Brain pericyte (primary cell): ENCODE results near the gene TMEM42.
A peak's percentile ranks its signal among the peaks of the same experiment; 100 is the strongest.

Experiments
- DNase-seq: peaks from one replicate; pipeline ENCODE4 v3.0.0-alpha.2; 2012; ENCODE audit warnings: low read depth, low spot score

The TMEM42 gene

GRCh38 chr3:44874308-44874707 lies 12.6 kb downstream of the TMEM42 start, which contains the start of gene TGM4:
Gene TGM4 (plus strand): TSS chr3:44874608. CDS start chr3:44874679, 71 bp downstream.
- DNase-seq = no peak

DNA sequence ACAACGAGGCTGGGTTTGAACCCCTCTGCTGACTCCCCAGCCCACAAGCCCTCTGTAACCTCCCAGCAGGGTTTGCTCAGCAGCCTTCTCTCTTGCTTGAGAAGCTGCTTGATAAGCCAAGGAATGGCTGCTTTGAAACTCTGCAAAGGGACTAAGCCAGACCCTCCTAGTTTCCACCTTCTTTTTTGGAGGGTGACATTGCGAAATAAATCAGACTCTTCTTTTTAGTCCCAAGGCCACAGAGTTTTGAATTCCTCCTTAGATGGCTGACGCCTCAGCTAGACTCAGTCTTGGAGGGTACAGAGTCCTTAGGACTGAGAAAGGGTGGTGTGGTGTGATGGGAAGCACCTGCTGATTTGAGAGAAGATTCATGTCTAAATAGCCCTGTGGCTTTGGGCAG lies 13.9 kb downstream of the TMEM42 start:
- DNase-seq = no peak

- no peak for DNase-seq
Observed at GRCh38 chr3:44877333-44877732, 15.6 kb downstream of the TMEM42 start.

DNA sequence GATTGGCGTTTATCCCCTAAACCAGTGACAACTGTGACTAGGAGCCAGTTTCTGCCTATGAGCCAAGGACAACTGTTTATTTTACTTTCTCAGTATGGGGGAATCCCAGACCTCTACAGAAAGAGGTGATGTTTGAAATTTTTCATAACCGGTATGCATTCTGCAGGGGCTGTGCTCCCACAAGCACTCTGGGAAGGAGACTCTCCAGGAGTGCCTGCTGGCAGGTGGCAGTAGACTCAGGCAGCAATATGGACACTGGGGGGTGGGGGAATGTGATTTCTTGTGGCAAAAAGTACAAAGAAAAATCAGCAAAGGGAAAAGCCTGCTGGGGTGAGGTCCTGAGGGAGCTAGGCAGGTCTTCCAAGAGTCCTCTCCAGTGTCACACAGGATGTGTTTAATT lies 18.6 kb downstream of the TMEM42 start:
- DNase-seq = no peak

DNA sequence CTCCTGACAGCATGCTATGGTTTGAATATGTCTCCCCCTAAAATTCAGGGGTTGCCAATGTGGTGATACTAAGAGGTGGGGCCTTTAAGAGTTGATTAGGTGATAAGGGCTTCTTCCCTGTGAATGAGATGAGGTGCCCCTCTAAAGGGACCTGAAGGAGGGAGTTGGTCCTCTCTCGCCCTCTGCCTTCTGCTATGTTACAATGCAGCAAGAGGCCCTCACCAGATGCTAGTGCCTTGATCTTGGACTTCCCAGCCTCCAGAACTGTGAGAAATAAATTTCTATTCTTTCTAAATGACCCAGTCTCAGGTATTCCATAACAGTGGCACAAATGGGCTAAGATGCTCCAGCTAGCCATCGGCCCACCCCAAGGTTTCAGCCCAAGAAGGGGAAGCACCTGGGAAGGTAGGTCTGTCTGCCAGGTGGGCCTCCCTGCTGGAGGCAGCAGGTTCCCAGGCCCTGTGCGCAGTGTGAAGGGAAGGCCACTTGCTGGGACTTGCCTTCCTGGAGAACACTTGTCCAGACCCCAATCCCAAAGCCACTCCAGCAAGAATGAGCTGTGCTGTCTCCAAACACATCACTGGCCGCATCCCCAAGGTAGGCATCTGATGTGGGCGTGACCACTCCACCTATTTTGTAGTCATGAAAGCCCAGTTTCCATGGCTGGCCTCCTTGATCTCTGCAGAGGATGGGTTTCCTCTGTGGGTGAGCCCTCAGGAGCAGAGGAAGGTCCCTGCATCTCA lies 21.7 kb downstream of the TMEM42 start:
- no peak for DNase-seq

DNA sequence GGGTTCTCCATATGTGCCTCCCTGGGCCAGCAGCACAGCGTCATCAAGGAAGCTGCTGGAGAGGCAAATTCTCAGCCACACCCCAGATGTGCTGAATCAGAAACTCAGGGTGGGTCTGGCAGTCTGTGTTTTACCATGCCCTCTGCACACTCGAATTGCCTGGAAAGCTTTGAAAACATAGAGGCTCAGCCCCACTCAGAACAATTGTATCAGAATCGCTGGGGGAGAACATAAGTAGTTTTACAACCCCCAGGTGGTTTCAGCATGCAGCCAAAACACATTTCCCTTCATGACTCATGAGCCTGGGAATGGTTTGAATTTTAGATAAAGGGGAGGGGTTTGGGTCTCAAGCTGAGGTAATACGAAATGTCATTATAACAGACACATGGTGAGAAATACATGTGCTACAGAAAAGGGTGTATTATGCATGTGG lies 22.3 kb downstream of the TMEM42 start:
- DNase-seq = peak; percentile 92

DNA sequence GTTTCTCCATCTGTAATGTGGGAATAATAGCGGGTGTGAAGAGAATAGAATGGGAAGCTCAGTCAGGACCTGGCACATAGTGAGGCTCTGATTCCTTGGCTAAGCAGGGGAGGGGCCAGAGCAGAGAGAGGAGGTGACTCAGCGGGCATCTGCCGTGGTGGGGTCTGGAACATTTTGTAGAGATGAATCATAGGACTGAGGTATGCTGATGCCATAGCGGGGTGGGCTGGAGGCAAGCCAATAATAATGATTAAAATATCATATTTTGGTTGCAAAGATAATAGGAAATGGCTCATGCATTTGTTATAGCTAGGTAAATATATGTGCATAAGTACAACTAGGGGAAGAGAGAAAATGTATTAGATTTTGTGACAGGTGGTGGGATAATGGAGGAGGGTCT lies 23.9 kb downstream of the TMEM42 start:
- DNase-seq = peak; percentile 76

DNA sequence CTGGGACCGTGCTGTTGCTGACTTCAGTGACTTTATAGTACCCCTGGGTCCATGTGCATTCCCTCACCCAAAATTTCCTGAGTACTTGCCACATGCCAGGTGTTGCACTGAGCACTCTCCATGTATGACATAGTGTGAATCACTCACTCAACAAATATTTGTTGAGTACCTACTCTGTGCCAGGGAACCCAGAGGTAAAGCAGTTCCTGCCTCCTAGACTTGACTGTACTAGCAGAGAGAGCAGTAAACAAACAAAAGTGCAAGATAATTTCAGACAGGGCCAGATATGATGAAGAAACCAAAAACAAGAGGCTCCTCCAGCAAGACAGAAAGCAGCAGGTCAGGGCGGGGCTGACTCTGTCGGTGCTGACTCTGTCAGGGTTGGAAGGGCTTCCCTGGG lies 24.8 kb downstream of the TMEM42 start:
- no peak for DNase-seq

DNA sequence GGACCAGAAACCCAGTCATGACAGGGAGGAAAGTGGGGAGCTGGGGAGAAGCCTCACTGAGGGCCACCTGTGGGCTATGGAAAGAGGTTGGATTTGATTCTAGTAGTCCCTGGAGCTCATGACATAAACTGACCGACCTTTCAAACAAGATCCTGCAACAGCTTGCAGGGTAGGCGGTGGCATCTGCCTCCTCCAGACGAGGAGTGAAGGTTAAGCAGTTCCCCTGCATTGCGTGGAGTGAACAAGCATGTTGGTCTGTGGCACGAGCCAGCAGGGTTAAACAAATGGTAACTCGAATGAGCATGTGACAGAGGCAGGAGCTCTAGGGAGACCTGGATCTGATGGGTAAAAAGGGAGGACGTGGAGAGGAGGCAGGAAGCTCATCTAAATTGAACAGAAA lies 25.4 kb downstream of the TMEM42 start:
- DNase-seq = no peak

DNA sequence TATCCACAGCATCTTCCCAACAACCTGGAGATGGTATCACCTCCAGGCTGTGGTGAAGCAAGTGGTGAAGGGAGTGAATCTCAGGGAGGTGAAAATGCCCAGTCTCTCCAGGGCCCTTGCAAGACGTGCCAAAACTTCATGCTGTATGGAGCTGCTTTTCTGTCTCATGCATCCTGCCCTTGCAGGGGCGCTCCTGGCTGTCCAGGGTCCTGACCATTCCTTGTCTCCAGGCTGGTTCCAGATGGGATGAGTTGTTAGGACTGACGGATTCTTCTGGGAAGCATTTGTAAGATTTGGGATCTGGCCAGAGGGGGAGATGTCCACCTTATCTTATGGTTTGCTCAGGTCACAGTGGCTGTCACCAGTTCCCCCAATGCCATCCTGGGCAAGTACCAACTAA lies 28.5 kb downstream of the TMEM42 start:
- no peak for DNase-seq

- DNase-seq = no peak
Observed at GRCh38 chr3:44890852-44891251, 29.1 kb downstream of the TMEM42 start.

DNA sequence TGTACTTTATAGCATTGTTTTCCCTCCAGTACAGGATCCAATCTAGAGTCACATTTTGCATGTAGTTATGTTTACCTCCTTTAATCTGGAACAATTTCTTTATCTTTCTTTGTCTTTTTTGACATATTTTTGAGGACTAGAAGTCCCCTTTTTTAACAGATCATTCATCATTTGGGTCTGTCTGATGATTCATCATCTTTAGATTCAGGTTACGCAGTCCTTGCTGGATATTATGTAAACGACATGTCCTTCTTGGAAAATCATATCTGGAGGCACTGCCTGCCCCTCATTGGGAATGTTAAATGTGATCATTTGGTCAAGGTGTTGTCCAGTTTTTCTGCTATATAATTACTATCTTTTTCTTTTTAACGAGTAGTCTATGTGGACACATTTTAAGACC lies 31.0 kb downstream of the TMEM42 start:
- DNase-seq = no peak

DNA sequence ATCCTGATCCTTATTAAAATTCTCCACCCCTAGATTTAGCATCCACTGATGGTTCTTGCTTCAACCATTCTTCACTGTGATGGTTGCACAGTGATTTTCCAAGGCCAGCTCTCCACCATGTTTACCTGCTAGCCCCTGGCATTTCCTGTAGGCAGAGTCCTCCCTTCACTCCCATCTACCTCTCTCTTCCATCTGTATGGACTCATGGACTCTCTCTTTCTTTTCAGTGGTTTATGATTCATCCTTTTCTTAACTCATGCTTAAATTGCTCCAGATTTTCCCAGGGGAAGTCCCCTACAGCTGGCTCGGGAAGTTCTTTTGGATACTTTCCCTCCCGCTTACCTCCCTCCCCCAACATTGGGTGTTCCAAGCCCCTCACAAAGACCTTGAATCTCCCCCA lies 31.4 kb downstream of the TMEM42 start:
- no peak for DNase-seq

- no peak for DNase-seq
Observed at GRCh38 chr3:44894485-44894884, 32.8 kb downstream of the TMEM42 start.

DNA sequence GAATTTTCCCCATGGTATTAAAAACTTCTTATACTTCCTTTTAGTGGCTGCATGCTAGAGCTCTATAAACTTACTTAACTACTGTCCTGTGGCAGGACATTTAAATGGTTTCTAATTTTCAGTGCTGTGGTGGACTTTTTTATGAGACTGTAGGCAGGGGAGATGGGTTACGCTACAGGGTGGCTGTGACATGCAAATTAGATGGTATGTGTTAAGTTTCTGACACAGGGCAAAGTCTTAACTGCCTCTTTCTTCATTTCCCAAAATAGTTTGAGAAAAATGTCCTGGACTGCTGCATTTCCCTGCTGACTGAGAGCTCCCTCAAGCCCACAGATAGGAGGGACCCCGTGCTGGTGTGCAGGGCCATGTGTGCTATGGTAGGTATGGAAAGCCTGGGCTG lies 34.7 kb downstream of the TMEM42 start:
- DNase-seq = no peak

- DNase-seq = no peak
Observed at GRCh38 chr3:44899683-44900367, 38.1 kb downstream of the TMEM42 start.

GRCh38 chr3:44902628-44903027 lies 40.9 kb downstream of the TMEM42 start:
- DNase-seq = no peak

- no peak for DNase-seq
Observed at GRCh38 chr3:44903314-44903713, 41.6 kb downstream of the TMEM42 start.

DNA sequence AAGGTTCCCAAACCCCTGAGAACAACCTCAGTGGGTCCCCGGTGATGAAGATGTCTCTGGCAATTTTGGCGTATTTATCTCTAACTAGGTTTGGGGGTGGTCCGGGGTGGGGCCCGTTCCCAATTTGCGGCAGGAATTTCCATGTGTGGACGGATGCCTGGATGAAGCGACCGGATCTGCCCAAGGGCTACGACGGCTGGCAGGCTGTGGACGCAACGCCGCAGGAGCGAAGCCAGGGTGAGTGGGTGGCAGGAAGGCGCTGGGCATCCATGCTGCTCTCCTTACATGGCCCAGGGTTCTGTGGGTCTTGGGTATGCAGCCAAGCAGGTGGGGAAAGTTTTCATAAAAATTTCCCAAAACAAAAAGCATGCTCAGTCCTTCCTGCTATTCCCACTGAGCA lies 42.0 kb downstream of the TMEM42 start:
- no peak for DNase-seq

GRCh38 chr3:44905446-44906157 lies 43.9 kb downstream of the TMEM42 start:
- no peak for DNase-seq

DNA sequence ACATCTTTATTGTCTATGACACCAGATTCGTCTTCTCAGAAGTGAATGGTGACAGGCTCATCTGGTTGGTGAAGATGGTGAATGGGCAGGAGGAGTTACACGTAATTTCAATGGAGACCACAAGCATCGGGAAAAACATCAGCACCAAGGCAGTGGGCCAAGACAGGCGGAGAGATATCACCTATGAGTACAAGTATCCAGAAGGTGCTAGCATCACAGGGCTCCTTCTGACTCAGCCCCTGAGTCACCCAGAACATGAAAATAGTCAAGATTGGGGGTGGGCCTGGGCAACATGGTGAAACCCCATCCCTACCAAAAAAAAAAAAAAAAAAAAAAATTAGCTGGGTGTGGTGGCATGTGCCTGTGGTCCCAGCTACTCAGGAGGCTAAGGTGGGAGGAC lies 45.3 kb downstream of the TMEM42 start:
- no peak for DNase-seq

GRCh38 chr3:44907612-44908011 lies 45.9 kb downstream of the TMEM42 start:
- no peak for DNase-seq

DNA sequence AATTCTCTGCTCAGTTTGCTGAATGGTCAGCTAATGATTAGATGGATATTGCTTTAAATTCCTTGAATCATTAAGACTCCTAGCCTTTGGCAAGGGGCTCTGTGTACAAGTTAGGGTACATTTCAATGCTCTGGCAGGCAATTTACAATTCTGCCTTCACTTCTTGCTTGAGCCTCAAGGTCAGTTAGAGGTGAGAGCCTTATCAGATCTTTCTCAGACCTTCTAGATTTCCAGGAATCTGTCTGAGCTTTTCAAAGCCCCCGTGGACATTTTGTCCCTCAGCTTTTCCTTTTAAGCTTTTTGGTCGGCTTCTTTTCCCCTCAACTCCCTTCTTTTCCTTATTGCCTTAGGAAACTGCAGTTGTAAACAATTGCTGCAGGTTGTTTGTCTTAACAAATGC lies 47.4 kb downstream of the TMEM42 start:
- no peak for DNase-seq
